Esophagus squamous epithelium (tissue), 4 donors: Measurements from ENCODE around the gene GRSF1.

ENCODE experiments used
- POLR2A ChIP-seq, 4 donors: fragments of 450-650 bp; IDR thresholded peaks; one replicate each; pipeline ENCODE4 v1.6.1; 2017; ENCODE audit warnings: antibody characterized with exemption in 4 of 4, mild to moderate bottlenecking in 4 of 4, moderate library complexity in 3 of 4
- TF ChIP-seq, protein P1 (sequence below), 6 experiments: fragments of 450-650 bp in 4 of 6; fragments of 200-600 bp in 2 of 6; sonication (generic) in 2 of 6; IDR thresholded peaks; one replicate each; pipeline ENCODE4 v1.5.1; 2016 to 2019; ENCODE audit warnings: antibody characterized with exemption in 6 of 6, mild to moderate bottlenecking in 4 of 6, moderate library complexity in 4 of 6

DNA sequence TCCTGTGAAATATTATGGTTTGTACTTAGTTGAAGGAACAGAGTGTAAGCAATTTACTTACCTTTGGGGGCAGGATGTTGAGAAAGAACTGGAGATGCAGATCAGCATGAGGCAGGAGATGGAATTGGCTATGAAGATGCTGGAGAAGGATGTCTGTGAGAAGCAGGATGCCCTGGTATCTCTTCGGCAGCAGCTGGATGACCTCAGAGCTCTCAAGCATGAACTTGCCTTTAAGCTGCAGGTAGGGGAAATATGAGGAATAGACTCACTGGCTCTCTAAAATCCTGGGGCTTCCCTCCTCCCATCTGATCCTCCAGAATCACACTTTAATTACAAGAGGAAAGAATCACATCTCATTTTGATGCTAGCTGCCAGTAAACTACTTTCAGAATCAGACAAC, 51.0 kb downstream of the GRSF1 start:
- TF ChIP-seq, protein P1, sequence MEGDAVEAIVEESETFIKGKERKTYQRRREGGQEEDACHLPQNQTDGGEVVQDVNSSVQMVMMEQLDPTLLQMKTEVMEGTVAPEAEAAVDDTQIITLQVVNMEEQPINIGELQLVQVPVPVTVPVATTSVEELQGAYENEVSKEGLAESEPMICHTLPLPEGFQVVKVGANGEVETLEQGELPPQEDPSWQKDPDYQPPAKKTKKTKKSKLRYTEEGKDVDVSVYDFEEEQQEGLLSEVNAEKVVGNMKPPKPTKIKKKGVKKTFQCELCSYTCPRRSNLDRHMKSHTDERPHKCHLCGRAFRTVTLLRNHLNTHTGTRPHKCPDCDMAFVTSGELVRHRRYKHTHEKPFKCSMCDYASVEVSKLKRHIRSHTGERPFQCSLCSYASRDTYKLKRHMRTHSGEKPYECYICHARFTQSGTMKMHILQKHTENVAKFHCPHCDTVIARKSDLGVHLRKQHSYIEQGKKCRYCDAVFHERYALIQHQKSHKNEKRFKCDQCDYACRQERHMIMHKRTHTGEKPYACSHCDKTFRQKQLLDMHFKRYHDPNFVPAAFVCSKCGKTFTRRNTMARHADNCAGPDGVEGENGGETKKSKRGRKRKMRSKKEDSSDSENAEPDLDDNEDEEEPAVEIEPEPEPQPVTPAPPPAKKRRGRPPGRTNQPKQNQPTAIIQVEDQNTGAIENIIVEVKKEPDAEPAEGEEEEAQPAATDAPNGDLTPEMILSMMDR (IDR thresholded peaks at IDR 0.05), result no peak
- no peak for TF ChIP-seq POLR2A (IDR thresholded peaks at IDR 0.05)
